Stimulated activated CD8-positive, alpha-beta memory T cell treated with anti-CD3 and anti-CD28 coated beads, Interleukin-4, amount 100 ng/mL, for 1 hour (primary cell): ENCODE data around the gene SLC12A8.

ENCODE experiments used
- DNase-seq, 2 donors: peaks; one replicate each; pipeline ENCODE4 v3.0.0-alpha.2; 2020; ENCODE audit warnings: low read depth in 2 of 2, low spot score in 1 of 2

SLC12A8 gene

GRCh38 chr3:125140818-125141595, 71.5 kb downstream of the SLC12A8 start:
- DNase-seq, result no peak

- no peak for DNase-seq
Measured at GRCh38 chr3:125140011-125140817, 72.3 kb downstream of the SLC12A8 start.

- DNase-seq, result no peak
Measured at GRCh38 chr3:125139386-125139785, 73.2 kb downstream of the SLC12A8 start.

- DNase-seq, result no peak
Measured at GRCh38 chr3:125137358-125138033, 75.1 kb downstream of the SLC12A8 start.

- DNase-seq, result no peak
Measured at GRCh38 chr3:125136966-125137357, 75.6 kb downstream of the SLC12A8 start.

- no peak for DNase-seq
Measured at GRCh38 chr3:125136515-125136914, 76.0 kb downstream of the SLC12A8 start.

- DNase-seq, result no peak
Measured at GRCh38 chr3:125134952-125135351, 77.6 kb downstream of the SLC12A8 start.

- no peak for DNase-seq
Measured at GRCh38 chr3:125132815-125133214, 79.7 kb downstream of the SLC12A8 start.

GRCh38 chr3:125129512-125129997, 83.0 kb downstream of the SLC12A8 start:
- no peak for DNase-seq

- no peak for DNase-seq
Measured at GRCh38 chr3:125128861-125129501, 83.6 kb downstream of the SLC12A8 start.

- DNase-seq, result no peak
Measured at GRCh38 chr3:125126323-125126722, 86.2 kb downstream of the SLC12A8 start.

GRCh38 chr3:125125821-125126245, 86.7 kb downstream of the SLC12A8 start:
- DNase-seq, result no peak

GRCh38 chr3:125123451-125124305, 88.9 kb downstream of the SLC12A8 start:
- DNase-seq, result no peak

GRCh38 chr3:125121246-125122010, 91.1 kb downstream of the SLC12A8 start:
- DNase-seq, result no peak

- no peak for DNase-seq
Measured at GRCh38 chr3:125120379-125121122, 92.0 kb downstream of the SLC12A8 start.

- DNase-seq, result no peak
Measured at GRCh38 chr3:125119752-125120378, 92.7 kb downstream of the SLC12A8 start.

- no peak for DNase-seq
Measured at GRCh38 chr3:125118600-125118999, 93.9 kb downstream of the SLC12A8 start.

- no peak for DNase-seq
Measured at GRCh38 chr3:125117631-125118191, 94.8 kb downstream of the SLC12A8 start.
